Skeletal muscle satellite cell (primary cell): Measurements from ENCODE around the gene HRH1.
A peak's percentile ranks its signal among the peaks of the same experiment; 100 is the strongest.

Experiments used
- H3K27me3 ChIP-seq: 2 replicates; pipeline ENCODE4 v1.7.0; 2013; ENCODE audit warnings: low read length; ENCODE audit not compliant: control insufficient read depth, insufficient read depth
- H3K36me3 ChIP-seq: 2 replicates; pipeline ENCODE4 v1.7.0; 2013; ENCODE audit warnings: mild to moderate bottlenecking, control low read depth, low read length; ENCODE audit not compliant: insufficient read depth
- H3K4me1 ChIP-seq: 2 replicates; pipeline ENCODE4 v1.7.0; 2013; ENCODE audit warnings: low read length; ENCODE audit not compliant: control insufficient read depth, insufficient read depth
- H3K4me2 ChIP-seq: 2 replicates; pipeline ENCODE4 v1.7.0; 2013; ENCODE audit warnings: mild to moderate bottlenecking, low read length
- H3K4me3 ChIP-seq: 2 replicates; pipeline ENCODE4 v1.7.0; 2013; ENCODE audit warnings: low read length
- H3K9ac ChIP-seq: 2 replicates; pipeline ENCODE4 v1.7.0; 2013; ENCODE audit warnings: mild to moderate bottlenecking, low read depth, low read length, moderate library complexity
- H3K9me3 ChIP-seq: replicated peaks from 2 replicates; pipeline ENCODE4 v1.7.0; 2013; ENCODE audit warnings: mild to moderate bottlenecking, control low read depth, low read length

Gene HRH1

GRCh38 chr3:11236588-11237461, 82.5 kb downstream of the HRH1 start:
- Histone ChIP-seq H3K36me3 (peaks cover 6% of the 10 kb centered on the region), H3K9ac (no peak overlapping the region), H3K27me3 (no peaks in the 10 kb centered on the region), H3K4me1 (peaks cover 12% of the 10 kb centered on the region), H3K4me2 (no peak overlapping the region), H3K4me3 (no peak overlapping the region), H3K9me3 (peaks cover 3% of the 10 kb centered on the region)

DNA sequence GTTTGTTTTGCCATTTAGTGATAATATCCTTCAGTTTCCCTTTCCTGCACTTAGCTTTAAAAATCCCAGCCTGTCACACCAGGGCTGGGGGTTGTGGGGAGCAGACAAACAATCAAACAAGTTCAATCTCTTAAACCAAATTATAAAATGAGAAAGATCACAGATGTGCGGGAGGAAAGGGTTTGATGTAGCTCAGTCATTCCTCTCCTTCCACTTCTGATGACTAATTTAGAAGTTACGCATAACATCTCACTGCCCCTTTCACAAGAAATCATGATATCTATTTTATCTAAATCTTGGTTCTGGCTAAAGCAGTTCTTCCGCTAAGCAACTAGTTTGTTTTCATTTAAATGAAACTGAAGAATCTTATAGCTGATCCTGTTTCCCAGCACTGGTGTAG, 83.8 kb downstream of the HRH1 start:
- Histone ChIP-seq H3K4me2 (peak overlapping the region; percentile 78), H3K4me1 (peaks cover 12% of the 10 kb centered on the region), H3K27me3 (no peaks in the 10 kb centered on the region), H3K36me3 (peaks cover 6% of the 10 kb centered on the region), H3K4me3 (peak overlapping the region; percentile 45), H3K9ac (peak overlapping the region; percentile 76), H3K9me3 (peaks cover 3% of the 10 kb centered on the region)

GRCh38 chr3:11238880-11239279, 84.6 kb downstream of the HRH1 start:
- Histone ChIP-seq H3K27me3 (no peaks in the 10 kb centered on the region), H3K9me3 (peaks cover 3% of the 10 kb centered on the region), H3K4me2 (peak overlapping the region; percentile 78), H3K36me3 (no peaks in the 10 kb centered on the region), H3K4me3 (peak overlapping the region; percentile 45), H3K9ac (peak overlapping the region; percentile 76), H3K4me1 (peaks cover 12% of the 10 kb centered on the region)

DNA sequence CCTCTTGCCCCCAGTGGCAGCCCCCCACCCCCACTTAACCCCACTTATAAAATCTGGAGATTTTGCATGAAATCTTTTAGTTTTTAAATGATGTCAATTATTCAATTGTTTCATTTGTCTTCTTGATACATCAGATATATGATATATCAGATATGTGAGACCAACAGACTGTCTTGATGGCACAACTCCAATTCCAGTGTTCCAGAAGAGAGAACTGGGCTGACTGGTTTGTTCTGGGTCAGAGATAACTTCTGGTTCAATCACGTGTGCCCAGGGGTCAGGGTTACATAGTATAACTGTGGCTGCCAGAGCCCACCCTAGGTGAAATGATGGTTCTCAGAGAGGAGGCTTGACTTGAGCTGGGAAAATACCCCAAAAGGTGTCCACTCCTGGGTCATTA, 85.5 kb downstream of the HRH1 start:
- Histone ChIP-seq H3K9ac (no peak overlapping the region), H3K4me3 (no peak overlapping the region), H3K36me3 (no peaks in the 10 kb centered on the region), H3K4me2 (no peak overlapping the region), H3K4me1 (peaks cover 12% of the 10 kb centered on the region), H3K9me3 (peaks cover 3% of the 10 kb centered on the region), H3K27me3 (no peaks in the 10 kb centered on the region)

DNA sequence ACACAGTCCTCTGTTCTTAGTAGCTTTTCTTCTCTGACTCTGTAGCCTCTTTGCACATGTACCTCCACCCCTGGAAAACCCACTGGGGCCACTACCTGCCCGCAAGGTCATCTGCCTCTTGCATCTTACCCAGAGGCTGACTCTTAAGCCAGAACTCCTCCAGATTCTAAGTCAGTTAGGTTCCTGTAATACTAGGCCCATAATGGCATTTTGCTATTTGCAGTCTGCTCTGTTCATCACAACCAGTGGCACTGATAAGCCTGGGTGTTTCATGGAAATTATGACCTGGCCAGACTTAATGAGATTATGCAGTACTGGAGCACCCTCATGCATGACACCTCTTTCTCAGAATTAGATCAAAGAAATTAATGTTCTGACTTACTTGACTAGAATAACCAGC, 86.2 kb downstream of the HRH1 start:
- Histone ChIP-seq H3K4me2 (no peak overlapping the region), H3K4me1 (peaks cover 12% of the 10 kb centered on the region), H3K9me3 (peaks cover 3% of the 10 kb centered on the region), H3K27me3 (no peaks in the 10 kb centered on the region), H3K4me3 (no peak overlapping the region), H3K9ac (no peak overlapping the region), H3K36me3 (no peaks in the 10 kb centered on the region)

DNA sequence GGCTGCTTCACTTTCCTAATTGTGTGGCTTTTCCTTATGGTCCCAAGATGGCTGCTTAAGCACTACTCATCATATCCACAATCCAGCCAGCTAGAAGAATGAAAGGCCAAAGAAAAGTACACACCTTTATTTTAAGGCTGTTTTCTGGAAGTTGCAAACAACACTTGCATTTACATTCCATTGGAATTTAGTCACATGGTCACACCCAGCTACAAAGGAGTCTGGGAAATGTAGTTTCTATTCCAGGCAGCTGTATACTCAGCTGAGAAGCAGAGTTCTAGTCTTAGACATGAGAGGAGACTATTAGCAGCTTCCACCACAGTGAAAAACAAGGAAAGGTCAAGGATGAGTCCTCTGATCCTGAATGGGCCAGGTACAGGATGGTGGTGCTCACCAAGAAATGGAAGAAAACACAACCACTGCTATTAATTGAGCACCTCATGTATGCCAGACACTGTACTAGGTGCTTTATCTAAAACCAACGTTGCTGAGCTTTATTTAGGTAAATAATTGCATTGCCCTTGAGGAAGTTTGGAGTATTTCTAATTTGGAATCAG, 89.9 kb downstream of the HRH1 start:
- Histone ChIP-seq H3K27me3 (no peaks in the 10 kb centered on the region), H3K4me2 (no peak overlapping the region), H3K4me1 (peaks cover 7% of the 10 kb centered on the region), H3K36me3 (no peaks in the 10 kb centered on the region), H3K9ac (no peak overlapping the region), H3K4me3 (no peak overlapping the region), H3K9me3 (peaks cover 3% of the 10 kb centered on the region)

GRCh38 chr3:11245276-11245675, 91.0 kb downstream of the HRH1 start:
- no peaks in the 10 kb centered on the region for H3K9me3 ChIP-seq

GRCh38 chr3:11245827-11246662, 91.8 kb downstream of the HRH1 start:
- Histone ChIP-seq H3K4me1 (peaks cover 7% of the 10 kb centered on the region), H3K9ac (no peak overlapping the region), H3K36me3 (no peaks in the 10 kb centered on the region), H3K4me3 (no peak overlapping the region), H3K9me3 (no peaks in the 10 kb centered on the region), H3K4me2 (peak overlapping the region; percentile 52), H3K27me3 (no peaks in the 10 kb centered on the region)

More at GRCh38 chr3:11245276-11245675, 91.0 kb downstream of the HRH1 start:
- Histone ChIP-seq H3K4me3 (no peak overlapping the region), H3K9ac (no peak overlapping the region), H3K4me1 (peaks cover 7% of the 10 kb centered on the region), H3K27me3 (no peaks in the 10 kb centered on the region), H3K4me2 (no peak overlapping the region), H3K36me3 (no peaks in the 10 kb centered on the region)

GRCh38 chr3:11246663-11246970, 92.3 kb downstream of the HRH1 start:
- no peaks in the 10 kb centered on the region for H3K36me3 ChIP-seq
- no peak overlapping the region for H3K4me3 ChIP-seq
- peaks cover 7% of the 10 kb centered on the region for H3K4me1 ChIP-seq

DNA sequence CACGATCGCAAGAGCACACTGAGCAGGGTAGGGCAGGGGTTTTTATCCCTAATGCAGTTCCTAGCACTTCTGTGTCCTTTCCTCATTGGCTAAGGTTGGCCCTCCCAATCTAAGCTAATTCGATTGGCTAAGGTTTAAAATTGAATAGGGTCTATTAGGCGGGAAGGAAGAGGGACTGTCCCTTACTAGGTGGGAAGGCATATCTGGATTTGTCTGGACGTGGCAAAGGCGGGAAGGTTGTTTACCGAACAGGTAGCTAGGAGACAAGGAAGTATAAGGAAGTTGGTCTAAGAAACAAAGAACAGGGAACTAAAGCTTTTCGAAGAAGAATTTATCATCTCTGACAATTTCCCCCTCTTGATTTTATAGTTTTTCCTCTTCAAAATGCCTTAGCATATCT, 93.1 kb downstream of the HRH1 start:
- no peaks in the 10 kb centered on the region for H3K36me3 ChIP-seq
- H3K4me3 ChIP-seq: no peak overlapping the region
- peaks cover 7% of the 10 kb centered on the region for H3K4me1 ChIP-seq
- H3K9ac ChIP-seq: no peak overlapping the region
- no peaks in the 10 kb centered on the region for H3K9me3 ChIP-seq
- H3K4me2 ChIP-seq: no peak overlapping the region
- no peaks in the 10 kb centered on the region for H3K27me3 ChIP-seq

More at GRCh38 chr3:11246663-11246970, 92.3 kb downstream of the HRH1 start:
- Histone ChIP-seq H3K27me3 (no peaks in the 10 kb centered on the region), H3K9ac (no peak overlapping the region), H3K9me3 (no peaks in the 10 kb centered on the region), H3K4me2 (peak overlapping the region; percentile 52)

DNA sequence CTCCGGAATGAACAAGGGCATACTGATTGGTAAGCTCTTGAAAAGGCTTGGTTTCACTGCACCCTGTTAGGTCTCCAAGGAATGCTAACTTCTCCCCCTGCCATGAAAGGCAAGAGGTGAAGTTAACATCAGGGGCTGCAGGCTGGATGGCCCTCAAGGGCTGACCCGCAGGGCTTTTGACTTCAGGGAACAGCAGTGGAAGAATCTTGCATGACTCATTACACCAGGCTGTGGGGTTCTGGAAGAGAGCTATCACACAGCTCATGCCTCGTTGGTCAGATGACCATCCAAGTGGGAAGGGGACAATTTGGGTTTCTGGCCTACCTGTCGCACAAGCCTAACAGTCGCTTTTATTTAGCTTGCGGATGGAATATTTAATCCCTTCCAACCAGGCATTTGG, 94.3 kb downstream of the HRH1 start:
- Histone ChIP-seq H3K27me3 (no peaks in the 10 kb centered on the region), H3K4me3 (no peak overlapping the region), H3K4me1 (peaks cover 7% of the 10 kb centered on the region)

More for the DNA sequence above, 94.3 kb downstream of the HRH1 start:
- H3K9ac ChIP-seq: no peak overlapping the region
- H3K36me3 ChIP-seq: no peaks in the 10 kb centered on the region
- H3K4me2 ChIP-seq: no peak overlapping the region
- H3K9me3 ChIP-seq: no peaks in the 10 kb centered on the region
